ENCODE results near the gene SUPT20HL1.

The SUPT20HL1 gene

DNA sequence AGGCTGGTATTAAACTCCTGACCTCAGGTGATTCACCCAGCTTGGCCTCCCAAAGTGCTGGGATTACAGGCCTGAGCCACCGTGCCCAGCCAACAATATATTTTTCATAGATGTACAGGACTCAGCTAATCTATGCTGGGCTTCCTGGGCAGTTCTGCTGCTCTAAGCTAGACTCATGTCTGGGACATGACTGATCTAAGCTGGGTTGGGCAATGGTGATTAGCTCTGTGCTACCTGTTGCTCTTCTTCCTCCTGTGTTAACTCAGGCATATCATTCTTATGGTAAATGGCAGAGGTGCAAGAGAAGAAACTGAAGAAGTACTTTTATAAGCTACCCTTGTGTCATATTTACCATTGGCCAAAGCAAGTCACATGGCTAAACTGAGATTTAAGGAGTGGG lies 35.2 kb upstream of the SUPT20HL1 start:
- TF ChIP-seq, protein P1, sequence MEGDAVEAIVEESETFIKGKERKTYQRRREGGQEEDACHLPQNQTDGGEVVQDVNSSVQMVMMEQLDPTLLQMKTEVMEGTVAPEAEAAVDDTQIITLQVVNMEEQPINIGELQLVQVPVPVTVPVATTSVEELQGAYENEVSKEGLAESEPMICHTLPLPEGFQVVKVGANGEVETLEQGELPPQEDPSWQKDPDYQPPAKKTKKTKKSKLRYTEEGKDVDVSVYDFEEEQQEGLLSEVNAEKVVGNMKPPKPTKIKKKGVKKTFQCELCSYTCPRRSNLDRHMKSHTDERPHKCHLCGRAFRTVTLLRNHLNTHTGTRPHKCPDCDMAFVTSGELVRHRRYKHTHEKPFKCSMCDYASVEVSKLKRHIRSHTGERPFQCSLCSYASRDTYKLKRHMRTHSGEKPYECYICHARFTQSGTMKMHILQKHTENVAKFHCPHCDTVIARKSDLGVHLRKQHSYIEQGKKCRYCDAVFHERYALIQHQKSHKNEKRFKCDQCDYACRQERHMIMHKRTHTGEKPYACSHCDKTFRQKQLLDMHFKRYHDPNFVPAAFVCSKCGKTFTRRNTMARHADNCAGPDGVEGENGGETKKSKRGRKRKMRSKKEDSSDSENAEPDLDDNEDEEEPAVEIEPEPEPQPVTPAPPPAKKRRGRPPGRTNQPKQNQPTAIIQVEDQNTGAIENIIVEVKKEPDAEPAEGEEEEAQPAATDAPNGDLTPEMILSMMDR (IDR thresholded peaks at IDR 0.05; ENCODE audit: extremely low read depth, insufficient read depth, missing control alignments): no peak
- in situ Hi-C loops (cut with MboI; ENCODE audit: low pct_unique_long_range_greater_than_20kb, low sequenced_read_pairs, unreplicated experiment): no loop called here
- DNase-seq (ENCODE audit: low spot score): no peak

DNA sequence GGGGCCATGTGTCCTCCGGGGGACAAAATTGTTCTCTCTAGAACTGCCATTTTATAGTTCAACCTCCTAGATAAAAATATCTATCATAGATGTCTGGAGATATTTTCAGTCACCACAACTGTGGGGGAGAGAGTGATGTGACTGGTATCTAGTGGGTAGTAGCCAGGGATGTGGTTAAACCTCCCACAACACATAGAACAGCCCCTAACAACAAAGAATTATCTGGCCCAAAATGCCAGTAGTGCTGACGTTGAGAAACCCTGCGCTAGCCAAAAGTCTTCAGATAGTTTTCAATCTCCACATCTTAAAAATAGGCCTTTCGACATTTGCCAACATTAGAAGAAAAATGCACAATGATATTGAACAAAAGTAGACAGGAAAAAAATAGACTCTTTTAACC lies 27.6 kb upstream of the SUPT20HL1 start:
- in situ Hi-C loops (cut with MboI; ENCODE audit: low pct_unique_long_range_greater_than_20kb, low sequenced_read_pairs, unreplicated experiment): no loop called here
- TF ChIP-seq, protein P1 (IDR thresholded peaks at IDR 0.05; ENCODE audit: extremely low read depth, insufficient read depth, missing control alignments): no peak
- DNase-seq (ENCODE audit: low spot score): no peak

DNA sequence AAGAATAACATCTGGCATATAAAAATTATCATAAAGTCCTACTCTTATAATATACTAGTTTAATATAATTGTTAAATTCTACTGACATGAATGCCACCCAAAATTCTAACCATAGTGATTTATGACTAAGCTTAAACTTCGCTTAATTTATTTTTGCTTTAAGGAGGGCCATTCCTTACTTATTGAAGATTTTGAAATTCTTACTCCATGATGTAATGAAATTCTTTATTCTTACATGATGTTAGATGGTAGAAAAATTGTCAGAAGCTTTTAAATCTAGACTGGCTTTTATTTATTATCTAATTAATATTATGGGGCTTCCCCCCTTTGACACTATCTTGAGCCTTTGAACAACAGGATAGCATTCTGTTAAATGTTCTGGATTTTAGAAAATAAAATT lies 27.1 kb upstream of the SUPT20HL1 start:
- TF ChIP-seq, protein P1 (IDR thresholded peaks at IDR 0.05; ENCODE audit: extremely low read depth, insufficient read depth, missing control alignments): no peak
- in situ Hi-C loops (cut with MboI; ENCODE audit: low pct_unique_long_range_greater_than_20kb, low sequenced_read_pairs, unreplicated experiment): no loop called here
- no peak for DNase-seq (ENCODE audit: low spot score)

DNA sequence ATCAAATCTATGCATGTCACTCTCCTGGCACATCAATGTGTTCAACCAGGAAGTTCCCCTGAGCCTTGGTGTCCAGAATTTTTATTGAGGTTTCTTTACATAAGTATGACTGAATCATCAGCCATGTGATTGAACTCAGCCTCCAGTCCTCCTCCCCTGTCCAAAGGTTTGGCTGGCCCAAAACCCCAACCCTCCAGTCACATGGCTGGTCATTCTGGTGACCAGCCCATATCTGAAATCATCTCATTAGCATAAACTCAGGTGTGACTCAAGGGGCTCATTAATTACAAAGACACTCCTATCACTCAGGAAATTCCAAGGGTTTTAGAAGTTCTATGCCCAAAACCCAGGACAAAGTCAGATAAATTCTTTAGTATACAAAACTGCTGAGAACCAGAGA lies 26.0 kb upstream of the SUPT20HL1 start:
- in situ Hi-C loops (cut with MboI; ENCODE audit: low pct_unique_long_range_greater_than_20kb, low sequenced_read_pairs, unreplicated experiment): no loop called here

DNA sequence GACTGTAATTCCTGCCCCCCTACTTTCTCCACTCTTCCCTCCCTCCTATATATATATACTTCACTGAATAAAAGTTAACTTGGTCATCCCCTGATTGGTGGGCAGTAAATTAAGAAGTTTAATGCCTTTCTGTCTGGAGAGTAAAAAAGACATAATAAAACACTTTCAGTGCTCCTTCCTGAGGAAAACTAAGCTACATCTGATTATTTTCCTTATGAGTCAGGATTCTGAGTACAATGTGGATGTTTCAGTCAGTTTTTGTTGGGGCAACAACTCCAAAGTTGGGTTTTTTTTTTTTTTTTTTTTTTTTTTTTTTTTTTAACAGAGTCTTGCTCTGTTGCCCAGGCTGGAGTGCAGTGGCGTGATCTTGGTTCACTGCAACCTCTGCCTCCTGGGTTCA lies 24.6 kb upstream of the SUPT20HL1 start:
- TF ChIP-seq, protein P1 (IDR thresholded peaks at IDR 0.05; ENCODE audit: extremely low read depth, insufficient read depth, missing control alignments): no peak

More for the DNA sequence above, 26.0 kb upstream of the SUPT20HL1 start:
- TF ChIP-seq, protein P1 (IDR thresholded peaks at IDR 0.05; ENCODE audit: extremely low read depth, insufficient read depth, missing control alignments): no peak
- no peak for DNase-seq (ENCODE audit: low spot score)

DNA sequence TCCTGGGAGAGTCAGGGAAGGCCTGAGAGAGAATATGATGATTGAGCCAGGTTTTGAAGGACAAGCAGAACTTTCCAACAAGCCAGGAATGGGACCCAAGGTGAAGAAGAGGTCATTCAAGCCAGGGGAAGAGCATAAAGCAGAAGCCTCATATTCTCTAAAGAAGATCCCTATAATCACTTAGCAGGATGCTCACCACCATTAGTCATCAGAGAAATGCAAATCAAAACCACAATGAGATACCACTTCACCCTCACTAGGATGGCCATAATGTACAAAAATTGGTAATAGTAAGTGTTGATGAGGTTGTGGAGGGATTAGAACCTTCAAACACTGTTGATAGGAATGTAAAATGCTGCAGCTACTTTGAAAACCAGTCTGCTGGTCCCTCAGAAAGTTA lies 20.5 kb upstream of the SUPT20HL1 start:
- in situ Hi-C loops (cut with MboI; ENCODE audit: low pct_unique_long_range_greater_than_20kb, low sequenced_read_pairs, unreplicated experiment): no loop called here
- TF ChIP-seq, protein P1 (IDR thresholded peaks at IDR 0.05; ENCODE audit: extremely low read depth, insufficient read depth, missing control alignments): no peak
- no peak for DNase-seq (ENCODE audit: low spot score)

More for the DNA sequence above, 24.6 kb upstream of the SUPT20HL1 start:
- DNase-seq (ENCODE audit: low spot score): no peak
- in situ Hi-C loops (cut with MboI; ENCODE audit: low pct_unique_long_range_greater_than_20kb, low sequenced_read_pairs, unreplicated experiment): no loop called here

DNA sequence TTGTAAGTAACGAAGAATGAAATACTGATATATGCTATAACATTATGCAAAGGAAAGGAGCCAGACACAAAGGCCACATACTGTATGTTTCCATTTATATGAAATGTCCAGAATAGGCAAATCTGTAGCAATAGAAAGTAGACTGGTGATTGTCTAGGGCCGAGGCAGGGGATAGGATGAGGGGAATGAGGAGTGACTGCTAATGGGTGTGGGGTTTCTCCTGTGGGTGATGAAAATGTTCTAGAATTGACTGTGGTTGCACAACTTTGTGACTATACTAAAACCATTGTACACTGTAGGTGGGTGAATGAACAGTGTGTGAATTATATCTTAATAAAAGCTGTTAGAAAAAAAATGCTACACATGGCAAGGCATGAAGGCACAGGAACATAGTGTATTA lies 19.9 kb upstream of the SUPT20HL1 start:
- TF ChIP-seq, protein P1 (IDR thresholded peaks at IDR 0.05; ENCODE audit: extremely low read depth, insufficient read depth, missing control alignments): no peak
- in situ Hi-C loops (cut with MboI; ENCODE audit: low pct_unique_long_range_greater_than_20kb, low sequenced_read_pairs, unreplicated experiment): no loop called here
- DNase-seq (ENCODE audit: low spot score): no peak
